Astrocyte (in vitro differentiated cells and primary cell): Measurements from ENCODE around the gene WHRN. TPM values are rescaled to one million over a fixed set of nuclear protein-coding genes. Genes with fewer than 3 reads are reported as not detected.

Source experiments
- DNase-seq: peaks from one replicate; pipeline ENCODE4 v3.0.0-alpha.2; 2010; ENCODE audit warnings: low read depth
- FAIRE-seq: peaks from 2 replicates; lab custom pipeline; 2011; peaks lifted over from hg19 to GRCh38; lab: Jason Lieb, UNC
- H2AFZ ChIP-seq: 2 replicates; pipeline ENCODE4 v1.6.0; 2012; ENCODE audit warnings: low read depth, low read length, inconsistent platforms
- H3K27ac ChIP-seq: 2 replicates; pipeline ENCODE4 v1.5.1; 2011; ENCODE audit warnings: low read depth, low read length, inconsistent platforms
- H3K27me3 ChIP-seq: 2 replicates; pipeline ENCODE4 v1.6.0; 2011; ENCODE audit warnings: low read length, inconsistent platforms; ENCODE audit not compliant: insufficient read depth
- H3K36me3 ChIP-seq: 2 replicates; pipeline ENCODE4 v1.5.1; 2011; ENCODE audit warnings: low read length, inconsistent platforms; ENCODE audit not compliant: insufficient read depth
- H3K4me1 ChIP-seq: 2 replicates; pipeline ENCODE4 v1.5.1; 2011; ENCODE audit warnings: low read length, inconsistent platforms; ENCODE audit not compliant: insufficient read depth
- H3K4me2 ChIP-seq: 2 replicates; pipeline ENCODE4 v1.6.0; 2012; ENCODE audit warnings: low read length, inconsistent platforms
- H3K4me3 ChIP-seq: 2 replicates; pipeline ENCODE4 v1.5.1; 2011; ENCODE audit warnings: low read depth, mild to moderate bottlenecking, low read length, inconsistent platforms; ENCODE audit not compliant: insufficient read depth
- H3K79me2 ChIP-seq: 2 replicates; pipeline ENCODE4 v1.6.0; 2012; ENCODE audit warnings: mild to moderate bottlenecking, low read length, inconsistent platforms; ENCODE audit not compliant: insufficient read depth
- H3K9ac ChIP-seq: 2 replicates; pipeline ENCODE4 v1.6.0; 2012; ENCODE audit warnings: mild to moderate bottlenecking, low read length, inconsistent platforms
- H3K9me3 ChIP-seq: 2 replicates; pipeline ENCODE4 v1.5.1; 2012; ENCODE audit warnings: low read depth, mild to moderate bottlenecking, low read length, inconsistent platforms; ENCODE audit not compliant: insufficient read depth
- H4K20me1 ChIP-seq: 2 replicates; pipeline ENCODE4 v1.6.0; 2012; ENCODE audit warnings: low read length, inconsistent platforms; ENCODE audit not compliant: insufficient read depth
- H3K27ac Mint-ChIP-seq: one replicate; pipeline ENCODE4 v1.8.0; 2021; ENCODE audit warnings: mild to moderate bottlenecking, mixed read lengths; ENCODE audit not compliant: unreplicated experiment
- H3K27me3 Mint-ChIP-seq: one replicate; pipeline ENCODE4 v1.8.0; 2021; ENCODE audit warnings: low read depth, mixed read lengths; ENCODE audit not compliant: unreplicated experiment
- H3K36me3 Mint-ChIP-seq: one replicate; pipeline ENCODE4 v1.8.0; 2021; ENCODE audit warnings: low read depth, mixed read lengths; ENCODE audit not compliant: unreplicated experiment
- H3K4me1 Mint-ChIP-seq: one replicate; pipeline ENCODE4 v1.8.0; 2021; ENCODE audit warnings: low read depth, mixed read lengths; ENCODE audit not compliant: unreplicated experiment
- H3K4me3 Mint-ChIP-seq: one replicate; pipeline ENCODE4 v1.8.0; 2021; ENCODE audit warnings: mild to moderate bottlenecking, moderate library complexity, mixed read lengths; ENCODE audit not compliant: unreplicated experiment
- H3K9me3 Mint-ChIP-seq: one replicate; pipeline ENCODE4 v1.8.0; 2021; ENCODE audit warnings: mild to moderate bottlenecking, mixed read lengths; ENCODE audit not compliant: unreplicated experiment
- CTCF ChIP-seq: IDR thresholded peaks from 2 replicates; pipeline ENCODE4 v1.5.1; 2011; ENCODE audit warnings: low read depth, mild to moderate bottlenecking, inconsistent platforms, low read length, moderate library complexity; ENCODE audit not compliant: insufficient read depth
- EZH2 ChIP-seq: IDR thresholded peaks from 2 replicates; pipeline ENCODE4 v1.6.1; 2012; ENCODE audit warnings: mild to moderate bottlenecking, low read length, inconsistent platforms; ENCODE audit not compliant: insufficient read depth
- total RNA-seq: library from RNA; stranded (reverse); gene quantifications from 2 replicates; pipeline ENCODE4 v1.2.1, GENCODE V29; 2021

Gene WHRN
- total RNA-seq, 1 donor from 2014 or later, result 10.2 TPM

GRCh38 chr9:114424126-114424525 is 81.1 kb downstream of the WHRN start:
- Histone ChIP-seq H3K36me3 (no peaks in the 10 kb centered on the region), H2AFZ (no peak overlapping the region), H3K79me2 (no peaks in the 10 kb centered on the region), H3K27me3 (peaks cover 49% of the 10 kb centered on the region), H3K4me3 (no peak overlapping the region), H4K20me1 (no peaks in the 10 kb centered on the region), H3K9ac (no peak overlapping the region), H3K9me3 (no peaks in the 10 kb centered on the region), H3K27ac (no peak overlapping the region), H3K4me2 (no peak overlapping the region), H3K4me1 (no peaks in the 10 kb centered on the region)
- Mint-ChIP-seq H3K36me3 (peaks cover 22% of the 10 kb centered on the region), H3K9me3 (peaks cover 2% of the 10 kb centered on the region), H3K4me3 (no peak overlapping the region), H3K4me1 (peaks cover 2% of the 10 kb centered on the region), H3K27ac (no peak overlapping the region), H3K27me3 (peaks cover 39% of the 10 kb centered on the region)
- TF ChIP-seq EZH2, result no peak
- no peak for TF ChIP-seq CTCF
- no peak for FAIRE-seq
- no peak for DNase-seq

GRCh38 chr9:114423181-114423580 is 82.1 kb downstream of the WHRN start:
- Histone ChIP-seq H3K4me1 (no peaks in the 10 kb centered on the region), H3K36me3 (no peaks in the 10 kb centered on the region), H4K20me1 (peaks cover 5% of the 10 kb centered on the region), H3K4me2 (no peak overlapping the region), H3K27ac (no peak overlapping the region), H3K9me3 (no peaks in the 10 kb centered on the region), H3K79me2 (no peaks in the 10 kb centered on the region), H3K27me3 (peaks cover 41% of the 10 kb centered on the region), H2AFZ (no peak overlapping the region), H3K9ac (no peak overlapping the region), H3K4me3 (no peak overlapping the region)
- FAIRE-seq, result no peak
- no peak overlapping the region for H3K27ac Mint-ChIP-seq
- no peak for DNase-seq
- peaks cover 32% of the 10 kb centered on the region for H3K27me3 Mint-ChIP-seq
- peaks cover 2% of the 10 kb centered on the region for H3K9me3 Mint-ChIP-seq
- peaks cover 22% of the 10 kb centered on the region for H3K36me3 Mint-ChIP-seq
- H3K4me1 Mint-ChIP-seq, result peaks cover 5% of the 10 kb centered on the region
- no peak for TF ChIP-seq CTCF
- no peak for TF ChIP-seq EZH2
- no peak overlapping the region for H3K4me3 Mint-ChIP-seq

- TF ChIP-seq CTCF (no peak), EZH2 (no peak)
- Histone ChIP-seq H4K20me1 (peaks cover 5% of the 10 kb centered on the region), H3K4me1 (peaks cover 4% of the 10 kb centered on the region), H3K36me3 (no peaks in the 10 kb centered on the region), H3K4me2 (no peak overlapping the region), H3K9ac (no peak overlapping the region), H3K79me2 (no peaks in the 10 kb centered on the region), H3K9me3 (no peaks in the 10 kb centered on the region), H3K4me3 (no peak overlapping the region), H3K27ac (no peak overlapping the region), H2AFZ (no peak overlapping the region), H3K27me3 (peaks cover 34% of the 10 kb centered on the region)
- no peak for FAIRE-seq
- Mint-ChIP-seq H3K9me3 (peaks cover 2% of the 10 kb centered on the region), H3K4me3 (no peak overlapping the region), H3K27me3 (peaks cover 24% of the 10 kb centered on the region), H3K27ac (no peak overlapping the region), H3K4me1 (peaks cover 20% of the 10 kb centered on the region), H3K36me3 (peaks cover 23% of the 10 kb centered on the region)
- DNase-seq, result no peak
Measured at GRCh38 chr9:114421147-114421546, 84.1 kb downstream of the WHRN start.
